HCT116 (cell line): ENCODE measurements around the gene DNAH7.

Source experiments
- CTCF ChIP-seq, 3 experiments: fragments of 200-600 bp in 1 of 3; sonication (generic) in 1 of 3; IDR thresholded peaks in 2 of 3; conservative IDR thresholded peaks in 1 of 3; 2 replicates each; pipeline ENCODE4 v1.5.1; 2012 to 2017; ENCODE audit warnings: low read depth in 2 of 3, low read length in 2 of 3, antibody characterized with exemption in 1 of 3, borderline replicate concordance in 1 of 3, control low read depth in 1 of 3, mild to moderate bottlenecking in 1 of 3, mixed read lengths in 1 of 3, mixed run types in 1 of 3, moderate library complexity in 1 of 3; ENCODE audit not compliant: insufficient read depth in 1 of 3
- EZH2phosphoT487 ChIP-seq: fragments of 200-600 bp; IDR thresholded peaks from 2 replicates; pipeline ENCODE4 v1.6.1; 2018; ENCODE audit warnings: antibody characterized with exemption, borderline replicate concordance
- JUND ChIP-seq: IDR thresholded peaks from 2 replicates; pipeline ENCODE4 v1.6.1; 2012
- POLR2A ChIP-seq: IDR thresholded peaks from 2 replicates; pipeline ENCODE4 v1.7.0; 2011; ENCODE audit warnings: borderline replicate concordance; ENCODE audit not compliant: insufficient read depth, insufficient read length; ENCODE audit errors: extremely low read depth
- POLR2AphosphoS5 ChIP-seq: IDR thresholded peaks from 2 replicates; pipeline ENCODE4 v1.6.1; 2011; ENCODE audit warnings: mild to moderate bottlenecking, low read depth, low read length, moderate library complexity
- YY1 ChIP-seq: IDR thresholded peaks from 2 replicates; pipeline ENCODE4 v1.6.1; 2011; ENCODE audit warnings: low read length, low read depth, moderate library complexity, mild to moderate bottlenecking; ENCODE audit not compliant: insufficient replicate concordance; ENCODE audit errors: extremely low read depth
- ZBTB33 ChIP-seq: IDR thresholded peaks from 2 replicates; pipeline ENCODE4 v1.6.1; 2011; ENCODE audit warnings: mild to moderate bottlenecking, low read length, moderate library complexity; ENCODE audit not compliant: insufficient replicate concordance; ENCODE audit errors: extremely low read depth
- ZNF274 ChIP-seq: fragments of 200-500 bp; sonication (Bioruptor generic); IDR thresholded peaks from 2 replicates; pipeline ENCODE4 v1.6.1; 2014; ENCODE audit warnings: mild to moderate bottlenecking, low read depth, low read length, inconsistent platforms

GRCh38 chr2:196086517-196087368 is 18.1 kb upstream of the DNAH7 start:
- TF ChIP-seq ZBTB33 (no peak), JUND (no peak), POLR2A (no peak), ZNF274 (no peak), CTCF (IDR thresholded peaks at IDR 0.05 in 2 of 3, conservative IDR thresholded peaks at IDR 0.05 in 1 of 3; ENCODE audit: borderline replicate concordance in 1 of 3, insufficient read depth in 1 of 3, low read depth in 2 of 3, low read length in 2 of 3) (no peak), YY1 (no peak), EZH2phosphoT487 (no peak), POLR2AphosphoS5 (no peak)
